Testis (tissue), 2 donors: ENCODE measurements around the gene UBP1.

ENCODE experiments used
- CTCF ChIP-seq, 3 experiments: fragments of 450-650 bp in 2 of 3; fragments of 200-600 bp in 1 of 3; sonication (generic) in 1 of 3; IDR thresholded peaks; one replicate each; pipeline ENCODE4 v1.5.1; 2016 to 2019; ENCODE audit warnings: antibody characterized with exemption in 3 of 3, mild to moderate bottlenecking in 2 of 3, moderate library complexity in 1 of 3
- POLR2A ChIP-seq: fragments of 450-650 bp; IDR thresholded peaks from one replicate; pipeline ENCODE4 v1.6.1; 2017; ENCODE audit warnings: antibody characterized with exemption, mild to moderate bottlenecking, moderate library complexity

- TF ChIP-seq CTCF (IDR thresholded peaks at IDR 0.05) (no peak), POLR2A (no peak)
Observed at GRCh38 chr3:33461097-33461496, 20.9 kb upstream of the UBP1 start.
